Measurements from ENCODE around the gene A3GALT2.

A3GALT2 gene

GRCh38 chr1:33338048-33338439 lies 17.1 kb upstream of the A3GALT2 start:
- DNase-seq (ENCODE audit: low read depth): no peak
- no peak overlapping the region for H3K4me3 ChIP-seq (ENCODE audit: low read depth, low read length)
- TF ChIP-seq MYC (IDR thresholded peaks at IDR 0.05; ENCODE audit: low read depth, low read length) (no peak), POLR2A (IDR thresholded peaks at IDR 0.05; ENCODE audit: extremely low read depth, insufficient read length) (no peak)
- TF ChIP-seq, protein P1, sequence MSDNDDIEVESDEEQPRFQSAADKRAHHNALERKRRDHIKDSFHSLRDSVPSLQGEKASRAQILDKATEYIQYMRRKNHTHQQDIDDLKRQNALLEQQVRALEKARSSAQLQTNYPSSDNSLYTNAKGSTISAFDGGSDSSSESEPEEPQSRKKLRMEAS (IDR thresholded peaks at IDR 0.05; ENCODE audit: low read depth, low read length): no peak
- TF ChIP-seq, protein P2, sequence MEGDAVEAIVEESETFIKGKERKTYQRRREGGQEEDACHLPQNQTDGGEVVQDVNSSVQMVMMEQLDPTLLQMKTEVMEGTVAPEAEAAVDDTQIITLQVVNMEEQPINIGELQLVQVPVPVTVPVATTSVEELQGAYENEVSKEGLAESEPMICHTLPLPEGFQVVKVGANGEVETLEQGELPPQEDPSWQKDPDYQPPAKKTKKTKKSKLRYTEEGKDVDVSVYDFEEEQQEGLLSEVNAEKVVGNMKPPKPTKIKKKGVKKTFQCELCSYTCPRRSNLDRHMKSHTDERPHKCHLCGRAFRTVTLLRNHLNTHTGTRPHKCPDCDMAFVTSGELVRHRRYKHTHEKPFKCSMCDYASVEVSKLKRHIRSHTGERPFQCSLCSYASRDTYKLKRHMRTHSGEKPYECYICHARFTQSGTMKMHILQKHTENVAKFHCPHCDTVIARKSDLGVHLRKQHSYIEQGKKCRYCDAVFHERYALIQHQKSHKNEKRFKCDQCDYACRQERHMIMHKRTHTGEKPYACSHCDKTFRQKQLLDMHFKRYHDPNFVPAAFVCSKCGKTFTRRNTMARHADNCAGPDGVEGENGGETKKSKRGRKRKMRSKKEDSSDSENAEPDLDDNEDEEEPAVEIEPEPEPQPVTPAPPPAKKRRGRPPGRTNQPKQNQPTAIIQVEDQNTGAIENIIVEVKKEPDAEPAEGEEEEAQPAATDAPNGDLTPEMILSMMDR (IDR thresholded peaks at IDR 0.05; ENCODE audit: low read depth, low read length): no peak

DNA sequence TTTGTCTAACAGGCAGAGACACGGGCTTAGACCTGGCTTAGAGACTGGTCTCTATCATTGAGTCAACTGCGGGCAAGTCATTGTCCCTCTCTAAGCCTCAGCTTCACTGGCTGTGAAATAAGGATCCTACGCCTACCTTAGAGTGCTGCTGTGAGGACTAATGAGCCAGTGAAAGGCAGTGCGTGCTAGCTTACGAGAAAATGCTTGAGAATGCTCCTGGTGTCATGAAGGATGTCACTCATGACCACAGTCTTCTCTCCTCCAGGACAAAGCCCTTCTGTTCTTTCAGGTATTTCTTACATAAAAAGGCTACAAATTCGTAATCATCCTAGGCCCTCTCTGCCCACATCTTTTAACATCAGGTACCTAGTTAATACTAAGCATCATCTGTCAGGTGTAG lies 16.5 kb upstream of the A3GALT2 start:
- TF ChIP-seq, protein P2 (IDR thresholded peaks at IDR 0.05; ENCODE audit: low read depth, low read length): no peak
- no peak for TF ChIP-seq MYC (IDR thresholded peaks at IDR 0.05; ENCODE audit: low read depth, low read length)
- no peak for TF ChIP-seq POLR2A (IDR thresholded peaks at IDR 0.05; ENCODE audit: extremely low read depth, insufficient read length)
- TF ChIP-seq, protein P1 (IDR thresholded peaks at IDR 0.05; ENCODE audit: low read depth, low read length): no peak
- no peak for DNase-seq (ENCODE audit: low read depth)
- no peak overlapping the region for H3K4me3 ChIP-seq (ENCODE audit: low read depth, low read length)

GRCh38 chr1:33336580-33336979 lies 15.7 kb upstream of the A3GALT2 start:
- no peak for DNase-seq (ENCODE audit: low read depth)
- H3K4me3 ChIP-seq (ENCODE audit: low read depth, low read length): no peak overlapping the region
- TF ChIP-seq, protein P2 (IDR thresholded peaks at IDR 0.05; ENCODE audit: low read depth, low read length): no peak

GRCh38 chr1:33335020-33335419 lies 14.1 kb upstream of the A3GALT2 start:
- DNase-seq (ENCODE audit: low read depth): peak; percentile 23
- no peak overlapping the region for H3K4me3 ChIP-seq (ENCODE audit: low read depth, low read length)
- TF ChIP-seq MYC (IDR thresholded peaks at IDR 0.05; ENCODE audit: low read depth, low read length) (no peak), POLR2A (IDR thresholded peaks at IDR 0.05; ENCODE audit: extremely low read depth, insufficient read length) (no peak)
- TF ChIP-seq, protein P1 (IDR thresholded peaks at IDR 0.05; ENCODE audit: low read depth, low read length): no peak

GRCh38 chr1:33334081-33334552 lies 13.2 kb upstream of the A3GALT2 start:
- H3K4me3 ChIP-seq (ENCODE audit: low read depth, low read length): no peak overlapping the region
- TF ChIP-seq MYC (IDR thresholded peaks at IDR 0.05; ENCODE audit: low read depth, low read length): no peak
- TF ChIP-seq, protein P2 (IDR thresholded peaks at IDR 0.05; ENCODE audit: low read depth, low read length): no peak
- TF ChIP-seq, protein P1 (IDR thresholded peaks at IDR 0.05; ENCODE audit: low read depth, low read length): no peak
- no peak for DNase-seq (ENCODE audit: low read depth)

DNA sequence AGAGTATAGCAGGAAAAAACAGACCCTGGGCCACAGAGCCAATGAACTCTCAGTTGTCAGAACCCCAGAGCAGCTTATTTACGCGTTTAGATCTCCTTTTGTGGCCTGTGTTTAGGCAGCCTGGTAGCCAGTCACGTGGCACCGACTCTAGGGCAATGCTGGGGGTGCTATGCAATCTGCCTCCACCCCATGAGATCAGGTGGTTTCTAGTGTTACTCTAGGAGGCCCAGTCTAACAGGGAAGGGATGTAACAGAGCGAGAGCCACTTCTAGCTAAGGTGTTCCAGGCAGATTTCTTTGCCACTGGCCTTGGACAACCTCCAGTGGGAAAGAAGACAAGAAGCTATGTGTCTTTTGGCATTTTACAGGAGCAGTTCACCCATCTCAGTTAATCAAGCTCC lies 12.0 kb upstream of the A3GALT2 start:
- no peak overlapping the region for H3K4me3 ChIP-seq (ENCODE audit: low read depth, low read length)
- TF ChIP-seq MYC (IDR thresholded peaks at IDR 0.05; ENCODE audit: low read depth, low read length): no peak
- no peak for TF ChIP-seq POLR2A (IDR thresholded peaks at IDR 0.05; ENCODE audit: extremely low read depth, insufficient read length)
- TF ChIP-seq, protein P1 (IDR thresholded peaks at IDR 0.05; ENCODE audit: low read depth, low read length): no peak
- no peak for DNase-seq (ENCODE audit: low read depth)

DNA sequence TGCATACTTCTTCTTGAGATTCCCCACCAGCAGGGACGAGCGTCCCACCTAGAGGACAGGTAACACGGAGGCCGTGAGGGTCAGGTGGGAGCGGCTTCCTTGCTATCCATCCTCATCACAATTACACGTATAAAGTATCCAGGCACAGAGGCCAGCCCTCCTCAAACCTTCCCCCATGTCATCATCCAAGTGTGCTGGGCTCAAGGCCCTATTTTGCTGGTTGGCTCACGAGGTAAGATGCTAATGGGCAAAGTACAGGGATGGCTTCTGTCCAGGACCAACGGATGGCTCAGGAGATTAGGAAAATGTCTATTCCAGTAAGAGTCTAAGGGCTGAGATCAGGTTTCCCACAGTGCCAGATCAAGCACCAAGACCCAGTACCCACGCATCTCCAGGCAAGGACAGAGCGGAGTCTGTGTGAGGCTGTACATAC lies 11.5 kb upstream of the A3GALT2 start:
- DNase-seq (ENCODE audit: low read depth): no peak
- no peak overlapping the region for H3K4me3 ChIP-seq (ENCODE audit: low read depth, low read length)
- TF ChIP-seq POLR2A (IDR thresholded peaks at IDR 0.05; ENCODE audit: extremely low read depth, insufficient read length) (no peak), MYC (IDR thresholded peaks at IDR 0.05; ENCODE audit: low read depth, low read length) (no peak)
- TF ChIP-seq, protein P2 (IDR thresholded peaks at IDR 0.05; ENCODE audit: low read depth, low read length): no peak
- TF ChIP-seq, protein P1 (IDR thresholded peaks at IDR 0.05; ENCODE audit: low read depth, low read length): no peak

Measured in NB4 (cell line).